ENCODE measurements around the gene WWC2.

DNA sequence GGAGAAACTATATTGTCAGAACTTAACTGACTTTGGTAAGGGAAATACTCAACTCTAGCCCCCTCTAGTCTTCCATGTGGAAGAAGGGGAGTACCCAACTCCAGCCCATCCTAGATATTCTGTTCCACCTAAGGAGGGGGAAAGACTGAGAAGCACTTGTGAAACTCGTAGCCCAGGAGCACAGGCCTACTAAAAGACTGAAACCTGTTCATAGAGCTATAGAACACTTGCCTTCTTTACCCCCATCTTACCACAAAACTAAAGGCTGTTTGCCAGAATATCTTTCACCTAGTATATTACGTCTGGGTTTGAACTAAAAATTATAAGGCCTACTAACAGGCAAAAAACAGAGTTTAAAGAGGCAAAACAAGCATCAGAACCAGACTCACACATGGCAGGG is 205.5 kb downstream of the WWC2 start:
- TF ChIP-seq SUZ12 (IDR thresholded peaks at IDR 0.05; ENCODE audit: extremely low read depth, insufficient read depth, insufficient read length) (no peak), ZNF274 (IDR thresholded peaks at IDR 0.05; ENCODE audit: low read depth, low read length) (no peak)
